Astrocyte (in vitro differentiated cells and primary cell): ENCODE measurements around the gene CSMD2. TPM values are rescaled to one million over a fixed set of nuclear protein-coding genes. Genes with fewer than 3 reads are reported as not detected.

ENCODE experiments used
- DNase-seq: peaks from one replicate; pipeline ENCODE4 v3.0.0-alpha.2; 2010; ENCODE audit warnings: low read depth
- FAIRE-seq: peaks from 2 replicates; lab custom pipeline; 2011; peaks lifted over from hg19 to GRCh38; lab: Jason Lieb, UNC
- H2AFZ ChIP-seq: 2 replicates; pipeline ENCODE4 v1.6.0; 2012; ENCODE audit warnings: low read depth, low read length, inconsistent platforms
- H3K27ac ChIP-seq: 2 replicates; pipeline ENCODE4 v1.5.1; 2011; ENCODE audit warnings: low read depth, low read length, inconsistent platforms
- H3K27me3 ChIP-seq: 2 replicates; pipeline ENCODE4 v1.6.0; 2011; ENCODE audit warnings: low read length, inconsistent platforms; ENCODE audit not compliant: insufficient read depth
- H3K36me3 ChIP-seq: 2 replicates; pipeline ENCODE4 v1.5.1; 2011; ENCODE audit warnings: low read length, inconsistent platforms; ENCODE audit not compliant: insufficient read depth
- H3K4me1 ChIP-seq: 2 replicates; pipeline ENCODE4 v1.5.1; 2011; ENCODE audit warnings: low read length, inconsistent platforms; ENCODE audit not compliant: insufficient read depth
- H3K4me2 ChIP-seq: 2 replicates; pipeline ENCODE4 v1.6.0; 2012; ENCODE audit warnings: low read length, inconsistent platforms
- H3K4me3 ChIP-seq: 2 replicates; pipeline ENCODE4 v1.5.1; 2011; ENCODE audit warnings: low read depth, mild to moderate bottlenecking, low read length, inconsistent platforms; ENCODE audit not compliant: insufficient read depth
- H3K79me2 ChIP-seq: 2 replicates; pipeline ENCODE4 v1.6.0; 2012; ENCODE audit warnings: mild to moderate bottlenecking, low read length, inconsistent platforms; ENCODE audit not compliant: insufficient read depth
- H3K9ac ChIP-seq: 2 replicates; pipeline ENCODE4 v1.6.0; 2012; ENCODE audit warnings: mild to moderate bottlenecking, low read length, inconsistent platforms
- H3K9me3 ChIP-seq: 2 replicates; pipeline ENCODE4 v1.5.1; 2012; ENCODE audit warnings: low read depth, mild to moderate bottlenecking, low read length, inconsistent platforms; ENCODE audit not compliant: insufficient read depth
- H4K20me1 ChIP-seq: 2 replicates; pipeline ENCODE4 v1.6.0; 2012; ENCODE audit warnings: low read length, inconsistent platforms; ENCODE audit not compliant: insufficient read depth
- H3K27ac Mint-ChIP-seq: one replicate; pipeline ENCODE4 v1.8.0; 2021; ENCODE audit warnings: mild to moderate bottlenecking, mixed read lengths; ENCODE audit not compliant: unreplicated experiment
- H3K27me3 Mint-ChIP-seq: one replicate; pipeline ENCODE4 v1.8.0; 2021; ENCODE audit warnings: low read depth, mixed read lengths; ENCODE audit not compliant: unreplicated experiment
- H3K36me3 Mint-ChIP-seq: one replicate; pipeline ENCODE4 v1.8.0; 2021; ENCODE audit warnings: low read depth, mixed read lengths; ENCODE audit not compliant: unreplicated experiment
- H3K4me1 Mint-ChIP-seq: one replicate; pipeline ENCODE4 v1.8.0; 2021; ENCODE audit warnings: low read depth, mixed read lengths; ENCODE audit not compliant: unreplicated experiment
- H3K4me3 Mint-ChIP-seq: one replicate; pipeline ENCODE4 v1.8.0; 2021; ENCODE audit warnings: mild to moderate bottlenecking, moderate library complexity, mixed read lengths; ENCODE audit not compliant: unreplicated experiment
- H3K9me3 Mint-ChIP-seq: one replicate; pipeline ENCODE4 v1.8.0; 2021; ENCODE audit warnings: mild to moderate bottlenecking, mixed read lengths; ENCODE audit not compliant: unreplicated experiment
- EZH2 ChIP-seq: IDR thresholded peaks from 2 replicates; pipeline ENCODE4 v1.6.1; 2012; ENCODE audit warnings: mild to moderate bottlenecking, low read length, inconsistent platforms; ENCODE audit not compliant: insufficient read depth
- total RNA-seq: library from RNA; stranded (reverse); gene quantifications from 2 replicates; pipeline ENCODE4 v1.2.1, GENCODE V29; 2021
- TF ChIP-seq, protein P1 (sequence below): IDR thresholded peaks from 2 replicates; pipeline ENCODE4 v1.5.1; 2011; ENCODE audit warnings: low read depth, mild to moderate bottlenecking, inconsistent platforms, low read length, moderate library complexity; ENCODE audit not compliant: insufficient read depth

CSMD2 gene
- total RNA-seq, 1 donor from 2014 or later, result 11.1 TPM

GRCh38 chr1:33726274-33726804 is 438.7 kb downstream of the CSMD2 start:
- no peak overlapping the region for H3K27ac ChIP-seq
- no peaks in the 10 kb centered on the region for H3K4me1 ChIP-seq
- no peaks in the 10 kb centered on the region for H4K20me1 ChIP-seq

DNA sequence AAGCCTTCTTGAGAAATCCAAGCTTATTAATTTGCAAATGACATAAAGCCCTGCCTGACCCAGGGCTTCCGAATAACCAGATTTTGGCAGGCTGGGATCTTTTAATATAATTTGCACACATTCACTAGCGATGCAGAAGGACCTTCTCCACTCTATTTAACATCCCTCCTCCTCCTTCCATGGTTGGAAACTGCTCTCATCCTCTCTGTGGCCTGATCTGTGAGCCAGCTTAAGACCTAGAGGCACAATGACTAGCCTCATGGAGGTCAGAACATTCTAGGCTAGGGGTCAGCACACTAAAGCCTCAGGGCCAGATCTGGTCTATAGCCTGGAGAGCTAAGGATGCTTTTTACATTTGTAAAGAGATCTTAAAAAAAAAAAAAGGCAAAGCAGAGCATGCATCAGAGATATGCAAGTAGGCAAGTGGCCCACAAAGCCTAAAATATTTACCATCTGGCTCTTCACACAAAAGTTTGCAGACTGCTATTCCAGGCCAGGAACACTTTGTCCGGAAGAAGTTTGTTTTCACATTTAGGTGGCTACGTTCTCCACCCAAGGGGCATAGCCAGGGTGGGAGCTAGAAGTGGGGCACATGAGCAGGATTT is 439.4 kb downstream of the CSMD2 start:
- Mint-ChIP-seq H3K27ac (no peak overlapping the region), H3K4me1 (no peaks in the 10 kb centered on the region), H3K36me3 (peaks cover 16% of the 10 kb centered on the region), H3K27me3 (no peaks in the 10 kb centered on the region), H3K4me3 (no peak overlapping the region), H3K9me3 (peaks cover 3% of the 10 kb centered on the region)
- Histone ChIP-seq H3K9me3 (no peaks in the 10 kb centered on the region), H3K27me3 (no peaks in the 10 kb centered on the region), H3K9ac (no peak overlapping the region), H3K36me3 (no peaks in the 10 kb centered on the region), H3K4me2 (no peak overlapping the region), H2AFZ (no peak overlapping the region), H4K20me1 (no peaks in the 10 kb centered on the region), H3K27ac (no peak overlapping the region), H3K4me1 (no peaks in the 10 kb centered on the region), H3K4me3 (no peak overlapping the region), H3K79me2 (no peaks in the 10 kb centered on the region)
- DNase-seq (no peak), FAIRE-seq (no peak)
- no peak for TF ChIP-seq EZH2
- TF ChIP-seq, protein P1, sequence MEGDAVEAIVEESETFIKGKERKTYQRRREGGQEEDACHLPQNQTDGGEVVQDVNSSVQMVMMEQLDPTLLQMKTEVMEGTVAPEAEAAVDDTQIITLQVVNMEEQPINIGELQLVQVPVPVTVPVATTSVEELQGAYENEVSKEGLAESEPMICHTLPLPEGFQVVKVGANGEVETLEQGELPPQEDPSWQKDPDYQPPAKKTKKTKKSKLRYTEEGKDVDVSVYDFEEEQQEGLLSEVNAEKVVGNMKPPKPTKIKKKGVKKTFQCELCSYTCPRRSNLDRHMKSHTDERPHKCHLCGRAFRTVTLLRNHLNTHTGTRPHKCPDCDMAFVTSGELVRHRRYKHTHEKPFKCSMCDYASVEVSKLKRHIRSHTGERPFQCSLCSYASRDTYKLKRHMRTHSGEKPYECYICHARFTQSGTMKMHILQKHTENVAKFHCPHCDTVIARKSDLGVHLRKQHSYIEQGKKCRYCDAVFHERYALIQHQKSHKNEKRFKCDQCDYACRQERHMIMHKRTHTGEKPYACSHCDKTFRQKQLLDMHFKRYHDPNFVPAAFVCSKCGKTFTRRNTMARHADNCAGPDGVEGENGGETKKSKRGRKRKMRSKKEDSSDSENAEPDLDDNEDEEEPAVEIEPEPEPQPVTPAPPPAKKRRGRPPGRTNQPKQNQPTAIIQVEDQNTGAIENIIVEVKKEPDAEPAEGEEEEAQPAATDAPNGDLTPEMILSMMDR, result no peak

More at GRCh38 chr1:33726274-33726804, 438.7 kb downstream of the CSMD2 start:
- Histone ChIP-seq H3K4me2 (no peak overlapping the region), H3K36me3 (no peaks in the 10 kb centered on the region), H3K79me2 (no peaks in the 10 kb centered on the region), H3K27me3 (no peaks in the 10 kb centered on the region), H2AFZ (no peak overlapping the region), H3K9me3 (no peaks in the 10 kb centered on the region), H3K4me3 (no peak overlapping the region), H3K9ac (no peak overlapping the region)
- Mint-ChIP-seq H3K4me3 (no peak overlapping the region), H3K4me1 (no peaks in the 10 kb centered on the region), H3K9me3 (peaks cover 3% of the 10 kb centered on the region), H3K27ac (no peak overlapping the region), H3K27me3 (no peaks in the 10 kb centered on the region), H3K36me3 (peaks cover 16% of the 10 kb centered on the region)
- DNase-seq (no peak), FAIRE-seq (no peak)
- TF ChIP-seq, protein P1, result no peak
- no peak for TF ChIP-seq EZH2

DNA sequence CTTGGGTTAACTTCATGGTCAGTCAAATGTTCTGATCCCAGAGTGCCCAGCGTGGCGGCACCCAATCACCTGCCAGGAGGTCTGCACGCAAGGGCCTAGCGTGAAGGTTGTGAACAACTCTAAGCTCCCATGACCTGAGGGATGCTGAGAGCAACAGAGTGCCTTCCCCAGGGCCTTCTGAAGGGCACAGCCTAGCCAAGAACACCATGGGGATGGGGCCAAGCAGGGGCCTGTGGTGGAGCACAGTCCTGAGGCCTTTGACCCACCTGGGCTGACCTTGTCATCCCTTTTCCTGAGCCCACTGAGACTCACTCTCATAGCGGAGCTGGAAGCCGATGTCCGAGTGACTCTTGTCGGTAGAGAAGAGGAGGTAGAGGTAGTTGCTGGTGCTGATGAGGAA is 440.0 kb downstream of the CSMD2 start:
- no peaks in the 10 kb centered on the region for H3K27me3 Mint-ChIP-seq
- H2AFZ ChIP-seq, result no peak overlapping the region
- H4K20me1 ChIP-seq, result no peaks in the 10 kb centered on the region
- H3K4me1 ChIP-seq, result peaks cover under 1% of the 10 kb centered on the region
- H3K4me3 Mint-ChIP-seq, result no peak overlapping the region
- peaks cover 3% of the 10 kb centered on the region for H3K9me3 Mint-ChIP-seq
- no peaks in the 10 kb centered on the region for H3K36me3 ChIP-seq
- H3K4me1 Mint-ChIP-seq, result no peaks in the 10 kb centered on the region
- no peaks in the 10 kb centered on the region for H3K27me3 ChIP-seq
- no peak overlapping the region for H3K4me2 ChIP-seq
- no peak for DNase-seq
- H3K36me3 Mint-ChIP-seq, result peaks cover 16% of the 10 kb centered on the region
- no peaks in the 10 kb centered on the region for H3K9me3 ChIP-seq
- H3K79me2 ChIP-seq, result no peaks in the 10 kb centered on the region
- no peak overlapping the region for H3K27ac Mint-ChIP-seq
- FAIRE-seq, result no peak
- no peak overlapping the region for H3K4me3 ChIP-seq
- H3K9ac ChIP-seq, result no peak overlapping the region
- H3K27ac ChIP-seq, result no peak overlapping the region
- TF ChIP-seq EZH2, result no peak
- TF ChIP-seq, protein P1, result no peak
